Activated CD8-positive, alpha-beta memory T cell treated with anti-CD3 and anti-CD28 coated beads, Interleukin-2, amount 10 ng/mL, durations not matched to agents 7 days and 5 days (primary cell): ENCODE results near the gene MAN1C1. TPM values are rescaled to one million over a fixed set of nuclear protein-coding genes. Genes with fewer than 3 reads are reported as not detected.

Source experiments
- ATAC-seq: fragments of 150-1000 bp; cut with Tn5 transposase; one replicate; pipeline ENCODE4 v1.10.0; 2021; ENCODE audit warnings: moderate library complexity
- CTCF ChIA-PET: fragments of 350-600 bp; sonication (Branson Sonifier 250); formaldehyde crosslinking; loops from one replicate; lab custom pipeline; 2021; ENCODE audit warnings: antibody characterized with exemption; lab: Charles Lee
- DNase-seq: peaks from one replicate; pipeline ENCODE4 v3.0.0-alpha.2; 2020
- H3K27ac Mint-ChIP-seq: one replicate; pipeline ENCODE4 v1.8.0; 2021; ENCODE audit warnings: mild to moderate bottlenecking, mixed read lengths
- H3K27me3 Mint-ChIP-seq: one replicate; pipeline ENCODE4 v1.8.0; 2021; ENCODE audit warnings: mixed read lengths
- H3K36me3 Mint-ChIP-seq: one replicate; pipeline ENCODE4 v1.8.0; 2021; ENCODE audit warnings: mild to moderate bottlenecking, mixed read lengths
- H3K4me1 Mint-ChIP-seq: one replicate; pipeline ENCODE4 v1.8.0; 2021; ENCODE audit warnings: mixed read lengths
- H3K4me3 Mint-ChIP-seq: one replicate; pipeline ENCODE4 v1.8.0; 2021; ENCODE audit warnings: mild to moderate bottlenecking, moderate library complexity, mixed read lengths
- H3K9me3 Mint-ChIP-seq: one replicate; pipeline ENCODE4 v1.8.0; 2022; ENCODE audit warnings: low read depth, mixed read lengths
- total RNA-seq, 2 experiments: library from RNA; stranded (reverse); gene quantifications; one replicate each; pipeline ENCODE4 v1.2.3, GENCODE V29; 2021

Gene MAN1C1
- total RNA-seq, 2 experiments from 2014 or later: 15.5 to 20.0 TPM

GRCh38 chr1:25806418-25806817 lies 189.8 kb downstream of the MAN1C1 start:
- no peak overlapping the region for H3K27ac Mint-ChIP-seq
- H3K9me3 Mint-ChIP-seq: no peaks in the 10 kb centered on the region
- no peaks in the 10 kb centered on the region for H3K36me3 Mint-ChIP-seq
- H3K27me3 Mint-ChIP-seq: peaks cover 20% of the 10 kb centered on the region
- H3K4me3 Mint-ChIP-seq: no peak overlapping the region
- CTCF ChIA-PET: interaction anchor here (0.7 kb wide), 2 partner anchors 12 to 84 kb away, joined by 3 to 5 read pairs; no protein-coding TSS in a partner anchor
- peaks cover 15% of the 10 kb centered on the region for H3K4me1 Mint-ChIP-seq
- DNase-seq (no peak), ATAC-seq (no peak)

GRCh38 chr1:25807480-25808390 lies 191.1 kb downstream of the MAN1C1 start:
- Mint-ChIP-seq H3K36me3 (no peaks in the 10 kb centered on the region), H3K27me3 (peaks cover 8% of the 10 kb centered on the region), H3K4me3 (no peak overlapping the region), H3K4me1 (peaks cover 9% of the 10 kb centered on the region), H3K27ac (no peak overlapping the region), H3K9me3 (no peaks in the 10 kb centered on the region)
- CTCF ChIA-PET: interaction anchor here (0.9 to 1.5 kb wide), 3 partner anchors 12 to 199 kb away, joined by 4 to 5 read pairs (median 4); no protein-coding TSS in a partner anchor
- ATAC-seq (no peak), DNase-seq (no peak)

DNA sequence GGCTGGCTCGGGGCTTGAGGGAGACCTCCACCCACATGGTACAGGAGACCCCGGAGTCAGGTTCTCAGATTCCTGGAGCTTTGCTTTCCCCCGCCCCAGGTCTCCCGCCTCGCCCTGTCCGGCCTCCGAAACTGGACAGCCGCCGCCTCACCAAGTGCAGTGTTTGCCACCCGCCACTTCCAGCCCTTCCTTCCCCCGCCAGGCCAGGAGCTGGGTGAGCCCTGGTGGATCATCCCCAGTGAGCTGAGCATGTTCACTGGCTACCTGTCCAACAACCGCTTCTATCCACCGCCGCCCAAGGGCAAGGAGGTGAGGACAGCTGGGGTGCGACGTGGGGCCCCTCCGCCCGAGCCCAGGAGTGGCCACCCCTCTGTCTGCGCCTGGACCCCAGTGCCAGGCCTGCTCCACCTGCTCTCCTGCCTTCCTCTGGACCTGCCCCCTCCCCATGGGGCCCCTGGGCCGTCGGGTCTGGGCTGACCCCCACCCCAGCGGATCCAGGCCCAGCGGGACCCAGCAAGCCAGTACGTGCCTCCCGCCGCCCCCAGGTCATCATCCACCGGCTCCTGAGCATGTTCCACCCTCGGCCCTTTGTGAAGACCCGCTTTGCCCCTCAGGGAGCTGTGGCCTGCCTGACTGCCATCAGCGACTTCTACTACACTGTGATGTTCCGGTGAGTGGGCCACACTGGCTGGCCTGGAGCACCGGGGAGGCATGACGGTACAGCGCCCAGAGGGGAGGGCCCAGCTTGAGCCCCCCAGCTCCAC lies 192.1 kb downstream of the MAN1C1 start:
- CTCF ChIA-PET: interaction anchor here (0.8 to 1.5 kb wide), 7 partner anchors 9 to 295 kb away, joined by 3 to 5 read pairs (median 4); partner anchors contain the start of gene SELENON
- peak overlapping the region; percentile 26 for H3K27ac Mint-ChIP-seq
- H3K9me3 Mint-ChIP-seq: no peaks in the 10 kb centered on the region
- H3K36me3 Mint-ChIP-seq: no peaks in the 10 kb centered on the region
- peaks cover 2% of the 10 kb centered on the region for H3K27me3 Mint-ChIP-seq
- no peak overlapping the region for H3K4me3 Mint-ChIP-seq
- ATAC-seq (no peak), DNase-seq (no peak)
- H3K4me1 Mint-ChIP-seq: peaks cover 4% of the 10 kb centered on the region

DNA sequence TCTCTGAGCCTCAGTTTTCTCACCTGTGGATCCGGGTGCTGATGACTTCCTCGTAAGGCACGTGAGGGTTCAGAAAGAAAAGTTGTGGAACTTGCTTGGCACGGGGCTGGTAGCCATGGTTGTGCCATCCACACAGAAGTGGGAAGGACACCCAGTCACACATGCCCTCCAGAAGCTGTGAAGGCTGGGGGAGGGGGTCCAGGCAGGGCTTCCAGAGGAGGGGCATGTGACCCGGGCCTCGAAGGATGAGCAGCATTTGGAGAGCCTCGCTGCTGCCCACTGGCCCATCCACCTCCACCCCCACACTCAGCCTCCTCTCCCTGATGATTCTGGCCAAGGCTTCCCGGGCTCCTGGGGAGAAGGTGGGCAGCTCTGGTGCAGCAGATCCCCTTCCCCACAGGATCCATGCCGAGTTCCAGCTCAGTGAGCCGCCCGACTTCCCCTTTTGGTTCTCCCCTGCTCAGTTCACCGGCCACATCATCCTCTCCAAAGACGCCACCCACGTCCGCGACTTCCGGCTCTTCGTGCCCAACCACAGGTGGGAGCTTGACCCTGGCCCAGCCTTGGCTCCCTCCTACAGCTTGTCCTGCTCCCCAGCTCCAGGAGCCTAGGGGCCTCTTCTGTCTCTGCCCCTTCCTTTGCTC lies 192.8 kb downstream of the MAN1C1 start:
- CTCF ChIA-PET: interaction anchor here (0.8 to 2.1 kb wide), 11 partner anchors 10 to 382 kb away, joined by 3 to 27 read pairs (median 4); partner anchors contain the start of gene SELENON
- no peak overlapping the region for H3K27ac Mint-ChIP-seq
- H3K27me3 Mint-ChIP-seq: no peaks in the 10 kb centered on the region
- peaks cover 3% of the 10 kb centered on the region for H3K4me1 Mint-ChIP-seq
- ATAC-seq (no peak), DNase-seq (no peak)
- H3K4me3 Mint-ChIP-seq: no peak overlapping the region
- H3K36me3 Mint-ChIP-seq: no peaks in the 10 kb centered on the region
- H3K9me3 Mint-ChIP-seq: no peaks in the 10 kb centered on the region

DNA sequence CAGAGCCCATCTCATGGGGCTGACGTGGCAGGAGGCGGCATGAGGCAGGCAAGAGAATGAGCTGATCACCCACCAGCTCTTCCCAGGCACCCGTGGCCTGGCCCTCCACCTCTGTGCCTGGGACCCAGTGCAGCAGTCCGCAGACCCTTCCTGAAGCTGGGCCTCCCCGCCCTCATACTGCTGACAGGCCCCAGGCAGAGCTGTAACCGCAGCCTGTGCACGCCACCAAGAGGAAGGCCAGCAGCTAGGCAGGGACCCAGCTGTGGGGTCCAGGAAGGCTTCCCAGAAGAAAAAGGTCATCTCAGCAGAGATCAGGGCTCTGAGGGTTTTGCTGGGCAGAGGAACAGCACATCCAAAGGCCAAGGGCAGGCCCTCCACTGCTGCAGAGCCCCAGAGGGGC lies 193.3 kb downstream of the MAN1C1 start:
- Mint-ChIP-seq H3K4me3 (no peak overlapping the region), H3K4me1 (peaks cover 3% of the 10 kb centered on the region), H3K27ac (no peak overlapping the region), H3K27me3 (no peaks in the 10 kb centered on the region), H3K36me3 (no peaks in the 10 kb centered on the region), H3K9me3 (no peaks in the 10 kb centered on the region)
- ATAC-seq: no peak
- CTCF ChIA-PET: interaction anchor here (0.8 to 2.1 kb wide), 12 partner anchors 10 to 382 kb away, joined by 3 to 27 read pairs (median 4); partner anchors contain the start of gene SELENON
- DNase-seq: no peak

DNA sequence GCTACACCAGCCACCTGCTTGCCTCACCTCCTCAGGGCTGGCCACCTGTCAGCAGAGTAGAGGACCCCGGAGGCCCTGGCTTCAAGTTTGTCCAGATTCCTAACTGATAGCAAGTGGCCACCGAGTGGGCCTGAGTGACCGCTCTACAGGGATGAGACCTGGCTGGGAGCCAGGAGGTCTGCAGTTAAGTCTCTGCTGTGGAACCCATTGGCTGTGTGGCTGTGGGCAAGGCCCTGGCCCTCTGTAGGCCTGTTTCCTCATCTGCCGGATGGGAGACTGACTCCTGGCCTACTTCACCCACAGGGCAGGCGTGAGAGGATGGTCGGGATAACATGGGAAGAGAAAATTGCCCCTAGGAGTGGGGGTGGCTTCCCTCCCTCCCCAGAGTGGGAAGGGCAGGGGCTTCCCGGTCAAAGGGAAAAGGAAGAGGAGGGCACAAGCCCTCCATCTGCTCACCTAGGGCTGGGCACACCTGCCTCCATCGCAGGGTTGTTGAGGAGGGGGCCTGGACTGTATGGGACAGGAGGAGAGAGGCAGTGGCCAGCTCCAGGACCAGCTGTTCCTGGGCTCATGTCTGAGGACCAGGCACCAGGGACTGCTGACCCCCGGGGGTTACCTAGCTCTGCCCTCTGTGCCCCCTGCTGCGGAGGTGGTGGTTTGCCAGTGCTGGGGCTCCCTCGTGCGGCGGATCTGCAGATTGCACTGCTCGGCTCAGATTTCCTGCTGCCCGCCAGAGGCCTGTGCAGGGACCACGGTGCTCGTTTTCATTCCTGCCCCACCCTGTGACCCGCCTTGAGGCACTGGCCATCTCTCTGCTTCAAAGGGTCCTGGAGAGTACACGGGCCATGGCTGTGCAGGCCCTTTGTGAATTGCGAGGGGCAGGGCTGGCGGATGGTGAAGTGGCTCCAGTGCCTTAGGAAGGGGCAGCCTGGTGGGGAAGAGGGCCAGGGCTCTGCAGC lies 194.0 kb downstream of the MAN1C1 start:
- DNase-seq: peak; percentile 85
- no peaks in the 10 kb centered on the region for H3K27me3 Mint-ChIP-seq
- no peak overlapping the region for H3K4me3 Mint-ChIP-seq
- CTCF ChIA-PET: interaction anchor here (0.6 to 2.1 kb wide), 13 partner anchors 9 to 383 kb away, joined by 3 to 27 read pairs (median 4); partner anchors contain the start of gene PAFAH2
- ATAC-seq: peak; percentile 89
- H3K36me3 Mint-ChIP-seq: no peaks in the 10 kb centered on the region
- no peaks in the 10 kb centered on the region for H3K9me3 Mint-ChIP-seq
- H3K4me1 Mint-ChIP-seq: peaks cover 3% of the 10 kb centered on the region
- no peak overlapping the region for H3K27ac Mint-ChIP-seq

GRCh38 chr1:25811384-25812082 lies 194.9 kb downstream of the MAN1C1 start:
- Mint-ChIP-seq H3K27me3 (no peaks in the 10 kb centered on the region), H3K36me3 (no peaks in the 10 kb centered on the region), H3K9me3 (no peaks in the 10 kb centered on the region), H3K4me1 (peaks cover 3% of the 10 kb centered on the region), H3K27ac (no peak overlapping the region), H3K4me3 (no peak overlapping the region)
- DNase-seq (no peak), ATAC-seq (no peak)
- CTCF ChIA-PET: interaction anchor here (1.0 to 2.1 kb wide), 7 partner anchors 10 to 239 kb away, joined by 3 to 27 read pairs (median 5); partner anchors contain the start of gene PAFAH2

- Mint-ChIP-seq H3K4me3 (no peak overlapping the region), H3K36me3 (no peaks in the 10 kb centered on the region), H3K4me1 (peaks cover 3% of the 10 kb centered on the region), H3K9me3 (no peaks in the 10 kb centered on the region), H3K27me3 (no peaks in the 10 kb centered on the region), H3K27ac (no peak overlapping the region)
- CTCF ChIA-PET: interaction anchor here (0.6 to 1.4 kb wide), 2 partner anchors 204 to 280 kb away, joined by 3 to 5 read pairs; no protein-coding TSS in a partner anchor
- no peak for DNase-seq
- ATAC-seq: no peak
Observed at GRCh38 chr1:25813071-25813733, 196.6 kb downstream of the MAN1C1 start.

DNA sequence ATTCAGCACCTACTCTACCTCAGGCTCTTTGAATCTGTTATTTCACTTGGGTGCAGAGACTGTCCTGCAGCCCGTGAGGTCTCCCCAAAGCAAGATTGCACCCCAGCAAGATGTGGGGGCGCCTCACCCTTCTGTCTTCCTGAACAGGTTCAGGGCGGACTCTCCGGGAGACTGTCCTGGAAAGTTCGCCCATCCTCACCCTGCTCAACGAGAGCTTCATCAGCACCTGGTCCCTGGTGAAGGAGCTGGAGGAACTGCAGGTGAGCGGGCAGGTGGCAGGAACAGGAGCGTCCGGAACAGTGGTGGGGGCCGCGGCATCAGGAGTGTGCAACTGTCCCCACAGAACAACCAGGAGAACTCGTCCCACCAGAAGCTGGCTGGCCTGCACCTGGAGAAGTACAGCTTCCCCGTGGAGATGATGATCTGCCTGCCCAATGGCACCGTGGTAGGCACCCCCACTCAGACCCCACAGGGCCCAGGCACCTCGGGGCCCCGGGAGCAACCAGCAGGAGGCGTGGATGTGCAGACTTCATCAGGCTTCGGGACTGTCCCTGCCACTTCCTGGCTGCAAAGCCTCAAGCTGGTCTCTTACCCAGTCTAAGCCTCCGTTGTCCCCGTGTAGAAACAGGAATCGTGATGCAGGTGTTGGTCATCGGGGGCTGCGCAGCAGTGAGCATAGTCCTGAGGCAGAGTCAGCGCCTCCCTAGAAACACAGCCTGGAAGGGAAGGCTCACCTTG lies 197.3 kb downstream of the MAN1C1 start:
- DNase-seq (no peak), ATAC-seq (no peak)
- Mint-ChIP-seq H3K4me1 (peaks cover 6% of the 10 kb centered on the region), H3K27me3 (no peaks in the 10 kb centered on the region), H3K36me3 (no peaks in the 10 kb centered on the region), H3K9me3 (no peaks in the 10 kb centered on the region), H3K4me3 (no peak overlapping the region), H3K27ac (no peak overlapping the region)
- CTCF ChIA-PET: no interaction called here

DNA sequence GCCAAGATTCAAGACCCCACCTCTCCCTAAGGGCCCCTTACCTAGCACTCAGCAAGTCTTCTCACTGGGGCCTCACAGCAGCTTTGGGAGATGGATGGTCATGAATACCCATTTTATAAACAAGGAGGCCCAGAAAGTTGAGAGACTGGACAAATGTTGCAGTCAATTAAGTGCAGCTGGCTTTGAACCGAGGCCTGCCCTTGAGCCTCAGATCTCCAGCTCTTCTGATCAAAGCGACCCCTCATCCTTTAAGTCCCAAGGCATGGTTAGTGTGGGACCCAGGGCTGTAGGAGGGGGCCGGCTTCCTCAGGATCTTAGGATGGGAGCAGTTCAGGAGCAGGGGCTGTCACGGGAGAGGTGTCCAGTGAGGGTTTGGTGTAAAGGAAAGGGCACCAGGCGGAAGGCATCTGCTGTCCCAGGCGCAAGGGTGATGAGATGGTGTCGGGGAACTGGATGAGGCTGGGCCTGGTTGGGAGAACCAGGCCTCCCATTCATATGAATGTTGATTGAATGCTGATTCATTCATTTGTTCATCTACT lies 198.0 kb downstream of the MAN1C1 start:
- no peaks in the 10 kb centered on the region for H3K27me3 Mint-ChIP-seq
- peaks cover 10% of the 10 kb centered on the region for H3K4me1 Mint-ChIP-seq
- CTCF ChIA-PET: no interaction called here
- ATAC-seq (no peak), DNase-seq (no peak)
- no peaks in the 10 kb centered on the region for H3K36me3 Mint-ChIP-seq
- H3K27ac Mint-ChIP-seq: no peak overlapping the region
- no peaks in the 10 kb centered on the region for H3K9me3 Mint-ChIP-seq
- H3K4me3 Mint-ChIP-seq: no peak overlapping the region
